HG03457 (cell line): ENCODE data around the gene PHF19.

ENCODE experiments used
- ATAC-seq: cut with Tn5 transposase; IDR thresholded peaks from one replicate; pipeline ENCODE4 v1.9.1; 2021; ENCODE audit warnings: moderate number of reproducible peaks; ENCODE audit not compliant: unreplicated experiment

Gene PHF19

DNA sequence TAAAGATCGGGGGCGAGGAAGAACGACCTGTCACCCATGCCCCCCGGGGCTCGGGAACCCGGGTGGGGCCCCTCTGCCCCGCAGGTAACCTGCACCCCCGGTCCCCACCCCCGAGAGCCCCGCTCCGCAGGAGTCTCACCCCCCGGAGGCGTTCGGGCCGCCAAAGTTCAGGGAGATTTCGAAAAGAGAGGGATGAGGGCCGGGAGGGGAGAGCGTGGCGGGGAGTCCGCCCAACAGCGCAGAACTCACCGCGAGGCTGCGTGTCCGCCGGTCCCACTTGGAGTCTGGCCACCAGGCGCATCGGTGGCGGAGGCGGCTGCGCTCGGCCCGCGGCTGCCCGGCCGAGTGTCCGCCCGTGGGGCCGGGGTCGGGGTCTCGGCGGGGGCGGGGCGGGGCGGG is at the start of gene PHF19:
TSS of gene PHF19 (minus strand) at position 347 of the 399 bp plus-strand sequence. CDS start 2,447 bp downstream, outside the sequence.
- no peak for ATAC-seq

DNA sequence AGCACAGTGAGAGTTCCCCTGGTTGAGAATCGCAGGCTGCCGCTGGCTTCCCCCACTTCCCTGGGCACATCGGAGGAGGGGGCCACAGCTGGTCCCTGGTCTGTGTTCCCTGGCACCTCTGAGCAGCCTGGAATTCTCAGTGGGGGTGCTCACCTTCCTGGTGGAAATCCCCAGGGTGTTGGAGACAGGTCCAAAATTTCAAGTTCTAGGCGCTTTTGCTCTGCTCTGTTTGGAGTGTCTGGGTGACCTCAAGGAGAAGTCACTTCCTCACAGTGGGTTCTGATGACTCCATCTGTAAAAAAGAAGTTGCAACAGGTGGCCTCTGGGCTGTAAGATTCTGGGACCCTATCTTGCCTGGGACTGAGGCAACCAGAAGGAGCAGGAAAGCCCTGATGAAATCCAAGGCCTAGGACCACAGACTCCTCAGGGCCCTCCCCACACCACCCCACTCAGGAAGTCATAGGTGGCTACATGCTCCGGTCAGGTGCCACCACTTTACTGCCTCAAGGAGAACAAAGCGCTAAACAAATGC is 49.5 kb upstream of the PHF19 start, which contains the start of gene TRAF1:
TSS of gene TRAF1 (minus strand) at position 400 of the 532 bp plus-strand sequence. CDS start 721 bp downstream, outside the sequence.
- ATAC-seq = peak; percentile 24

DNA sequence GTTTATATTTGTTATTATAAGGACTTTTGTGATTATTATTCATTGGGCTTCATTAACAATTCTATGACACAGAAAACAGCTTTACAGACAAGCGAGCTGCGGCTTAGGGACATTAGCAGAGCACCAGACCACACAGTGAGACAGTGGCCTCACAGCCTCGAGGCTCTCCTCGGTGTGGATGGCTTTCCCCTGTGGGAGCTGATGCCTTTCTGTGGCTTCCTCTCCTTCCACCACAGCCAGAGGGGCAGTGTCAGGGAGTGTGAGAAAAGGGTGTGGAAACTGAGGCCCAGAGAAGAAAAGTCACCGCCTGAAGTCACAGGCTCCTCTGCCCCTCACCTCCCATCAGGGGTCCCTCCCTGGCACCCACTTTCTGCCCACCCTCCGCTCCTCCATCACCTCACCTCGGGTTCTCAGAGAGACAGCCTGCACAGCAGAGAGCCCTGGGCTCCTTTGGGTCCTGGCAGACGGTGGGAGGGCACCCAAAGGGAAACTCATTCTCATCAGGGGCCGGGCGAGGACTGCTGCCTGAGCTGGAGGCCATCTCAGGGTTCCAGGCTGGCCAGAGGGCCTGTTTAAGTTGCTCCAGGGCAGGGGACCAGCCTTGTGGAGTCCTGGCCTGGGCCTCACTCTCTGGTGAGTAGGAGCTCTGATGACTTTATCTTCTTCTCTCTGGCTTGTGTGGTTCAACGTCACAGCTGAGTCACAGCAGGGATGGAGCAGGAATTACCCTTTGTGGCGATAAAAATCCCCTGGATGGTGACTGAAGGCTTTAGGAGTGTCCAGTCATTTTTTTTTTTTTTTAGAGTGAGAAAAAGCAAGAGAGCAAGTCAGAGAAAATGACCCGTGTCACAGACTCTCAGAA is 48.8 kb upstream of the PHF19 start:
- peak; percentile 44 for ATAC-seq

DNA sequence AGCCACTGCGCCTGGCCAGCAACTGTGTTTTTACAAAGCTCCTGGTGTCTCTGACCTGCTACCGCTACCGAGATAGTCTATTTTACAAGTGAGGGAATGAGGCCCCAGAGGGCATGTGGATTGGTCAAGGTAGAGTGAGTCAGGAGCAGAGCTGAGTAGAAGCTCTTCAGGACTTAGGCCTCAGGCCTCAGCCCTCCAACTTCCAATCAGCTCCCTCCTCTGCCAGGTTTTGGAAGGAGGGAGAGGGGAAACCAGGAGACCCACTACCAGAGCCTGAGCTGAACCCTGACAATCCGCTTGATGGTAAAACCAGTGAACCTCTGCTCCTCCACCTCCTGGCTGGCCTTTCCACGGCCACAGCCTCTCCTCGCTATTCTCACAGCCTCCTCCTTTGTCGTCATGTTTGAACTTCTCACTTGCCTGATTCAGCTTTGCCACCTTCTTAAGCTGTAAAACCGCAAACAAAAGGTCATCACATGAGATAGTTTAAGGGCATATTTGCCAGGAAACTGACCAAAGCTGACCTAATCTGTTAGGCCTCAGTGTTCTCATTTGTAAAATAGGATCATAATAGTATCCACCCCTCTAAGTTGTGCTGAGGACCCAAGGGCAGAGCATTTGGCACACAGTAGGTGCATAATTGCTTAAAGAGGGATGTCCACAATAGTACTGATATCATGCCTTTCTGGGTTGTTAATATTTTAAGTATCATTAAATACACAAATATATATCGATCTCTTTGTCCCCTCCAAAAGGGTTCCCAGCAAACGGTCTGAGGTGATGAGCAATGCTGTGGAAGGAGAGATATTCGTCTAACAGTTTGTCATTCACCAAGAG is 47.9 kb upstream of the PHF19 start:
- ATAC-seq = no peak

DNA sequence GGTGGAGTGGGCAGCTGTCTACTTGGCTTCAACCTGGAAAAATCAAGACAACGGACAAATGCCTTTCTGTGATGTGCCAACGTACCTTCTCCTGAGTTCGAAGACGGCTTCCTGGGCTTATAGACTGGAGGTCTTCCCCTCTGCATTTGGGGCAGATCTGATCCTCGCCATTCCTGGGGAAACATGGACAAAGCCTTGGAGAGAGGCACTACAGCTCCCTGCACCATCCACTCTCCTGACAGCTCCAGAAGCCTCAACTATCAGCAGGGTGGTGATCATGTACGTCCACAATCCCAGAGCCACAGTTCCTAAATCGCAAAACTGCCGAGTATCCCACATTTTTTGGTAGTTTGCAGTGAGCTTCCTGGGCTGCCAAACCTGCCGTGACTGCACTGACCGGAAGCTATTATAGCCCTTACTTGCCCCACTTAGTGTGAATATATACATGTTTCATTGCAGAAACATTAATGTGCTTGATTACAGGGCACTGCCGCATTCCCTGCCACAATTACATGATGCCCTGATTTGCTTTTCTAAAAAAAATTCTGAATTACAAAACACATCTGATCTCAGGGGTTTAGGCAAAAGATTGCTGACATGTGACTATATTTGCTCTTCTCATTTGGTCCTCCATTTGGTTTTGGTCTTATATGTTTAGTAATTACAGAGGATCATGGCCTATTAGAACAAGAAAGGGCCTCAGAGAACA is 46.8 kb upstream of the PHF19 start:
- no peak for ATAC-seq

DNA sequence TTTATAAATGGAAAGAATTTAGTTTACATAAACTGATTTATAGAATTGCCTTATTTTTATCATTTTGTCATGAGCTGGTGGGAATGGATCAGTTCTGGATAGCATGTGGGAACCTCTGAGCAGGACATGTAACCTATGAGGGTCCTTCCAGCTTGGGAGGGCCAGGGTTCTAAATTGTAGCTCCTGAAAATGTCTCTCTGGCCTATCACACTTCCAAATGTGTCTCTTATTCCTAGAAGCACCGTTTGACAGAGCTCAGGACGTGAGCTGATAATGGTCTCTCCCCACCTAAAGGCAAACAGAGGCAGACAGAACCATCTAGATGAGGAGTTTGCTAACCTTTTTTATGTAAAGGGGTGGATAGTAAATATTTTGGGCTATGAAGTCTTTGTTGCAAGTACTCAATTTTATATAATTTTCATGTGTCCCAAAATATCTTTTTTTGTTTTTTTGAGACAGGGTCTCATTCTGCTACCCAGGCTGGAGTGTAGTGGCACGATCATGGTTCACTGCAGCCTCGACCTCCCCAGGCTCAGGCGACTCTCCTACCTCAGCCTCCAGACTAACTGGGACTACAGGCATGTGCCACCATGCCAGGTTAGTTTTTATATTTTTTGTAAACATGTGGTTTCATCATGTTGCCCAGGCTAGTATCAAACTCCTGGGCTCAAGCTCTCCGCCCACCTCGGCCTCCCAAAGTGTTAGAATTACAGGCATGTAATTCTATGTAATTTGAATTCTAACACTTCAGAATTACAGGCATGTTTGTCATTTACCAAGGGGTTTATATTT is 45.6 kb upstream of the PHF19 start:
- no peak for ATAC-seq

- no peak for ATAC-seq
Measured at GRCh38 chr9:120921661-120922181, 44.7 kb upstream of the PHF19 start.

GRCh38 chr9:120920806-120921178 is 43.8 kb upstream of the PHF19 start:
- peak; percentile 31 for ATAC-seq

- no peak for ATAC-seq
Measured at GRCh38 chr9:120919843-120920805, 43.1 kb upstream of the PHF19 start.

- no peak for ATAC-seq
Measured at GRCh38 chr9:120918931-120919842, 42.2 kb upstream of the PHF19 start.

GRCh38 chr9:120917929-120918762 is 41.2 kb upstream of the PHF19 start:
- ATAC-seq = no peak

DNA sequence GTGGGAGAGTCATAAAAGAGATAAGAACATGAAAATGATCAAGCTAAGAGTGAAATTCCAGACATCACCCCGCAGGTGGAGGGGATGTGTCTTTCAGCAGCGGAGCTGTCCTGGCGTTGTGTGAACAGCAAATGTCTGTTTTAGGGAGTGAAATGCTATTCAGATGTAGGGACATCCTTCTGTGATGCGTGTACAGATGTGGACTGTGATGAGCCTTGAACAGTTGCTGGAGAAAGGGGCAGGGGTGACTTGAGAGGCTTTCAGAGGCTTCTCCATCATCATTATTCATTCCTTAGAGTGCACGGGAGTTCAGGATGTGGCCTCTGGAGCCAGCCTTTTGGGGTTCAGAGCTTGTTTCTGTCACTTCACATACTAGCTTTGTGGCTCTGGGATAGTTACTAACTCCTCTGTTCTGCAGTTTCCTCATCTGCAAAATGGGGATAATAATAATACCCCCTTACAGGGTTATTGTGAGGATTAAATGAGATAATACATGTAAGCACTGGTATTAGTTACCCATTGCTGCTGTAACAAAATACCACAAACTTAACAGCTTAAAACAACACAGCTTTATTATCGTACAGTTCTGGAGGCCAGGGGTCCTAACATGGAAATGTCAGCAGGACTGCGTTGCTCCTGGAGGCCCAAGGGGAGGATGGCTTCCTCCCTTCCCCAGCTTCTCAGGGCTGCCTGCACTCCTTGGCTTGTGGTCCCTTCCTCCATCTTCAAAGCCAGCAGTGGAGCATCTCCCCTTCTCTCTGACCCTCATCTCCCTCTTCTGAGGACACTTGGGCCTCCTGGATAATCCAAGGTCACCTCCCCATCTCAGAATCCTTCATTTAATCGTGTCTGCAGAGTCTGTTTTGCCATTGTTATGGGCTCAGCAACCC is 40.2 kb upstream of the PHF19 start:
- no peak for ATAC-seq

- no peak for ATAC-seq
Measured at GRCh38 chr9:120916588-120916987, 39.6 kb upstream of the PHF19 start.

GRCh38 chr9:120915854-120916470 is 39.0 kb upstream of the PHF19 start:
- no peak for ATAC-seq

DNA sequence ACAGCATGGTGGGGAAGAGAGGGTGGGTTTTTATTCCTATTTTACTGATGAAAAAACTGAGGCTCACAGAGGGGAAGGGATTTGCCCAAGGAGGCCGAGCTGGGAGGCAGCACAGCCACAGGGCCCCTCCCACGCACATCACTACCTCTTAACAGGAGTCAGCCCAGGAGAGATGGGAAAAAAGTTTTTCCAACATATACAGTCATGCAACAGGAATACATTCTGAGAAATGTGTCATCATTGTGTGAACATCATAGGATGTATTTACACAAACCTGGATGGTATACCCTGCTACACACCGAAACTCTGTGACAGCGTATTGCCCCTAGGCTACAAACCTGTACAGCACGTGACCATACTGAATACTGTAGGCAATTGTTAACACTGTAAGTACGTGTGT is 38.0 kb upstream of the PHF19 start:
- no peak for ATAC-seq
